NCI-H446 treated with DMSO at 0.1 percent for 48 hours (cell line): ENCODE results near the gene IL37.

ENCODE experiments used
- DNase-seq: peaks from one replicate; lab custom pipeline; 2025; lab: John Stamatoyannopoulos, UW

The IL37 gene

DNA sequence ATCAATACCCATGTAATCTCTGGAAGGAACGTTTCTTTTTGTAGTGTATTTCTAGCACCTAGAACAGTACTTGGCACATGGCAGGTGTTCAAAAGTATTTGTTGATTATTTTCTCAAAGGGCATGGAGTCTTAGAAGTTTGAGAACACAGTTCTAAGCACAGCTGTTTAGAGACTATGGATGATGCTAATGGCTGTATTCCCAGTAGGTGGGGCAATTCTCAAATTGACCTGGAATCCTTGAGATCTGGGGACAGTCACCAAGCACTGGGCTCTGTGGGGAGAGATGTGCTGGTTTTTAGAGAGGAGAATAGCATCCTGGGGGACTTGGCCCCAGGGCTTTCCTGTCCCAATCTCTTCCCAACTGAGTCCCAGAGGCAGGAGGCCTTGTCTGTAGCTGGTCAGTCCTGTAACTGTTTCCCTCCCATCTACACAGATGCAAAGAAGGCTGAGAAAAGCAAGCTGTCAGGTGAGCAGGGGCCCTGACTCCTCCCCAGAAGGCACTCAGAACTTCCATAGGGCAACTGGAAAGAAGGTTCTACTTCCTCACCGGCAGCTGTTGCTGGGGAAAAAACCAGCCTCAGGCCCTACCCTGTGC is 49.4 kb downstream of the IL37 start:
- no peak for DNase-seq

DNA sequence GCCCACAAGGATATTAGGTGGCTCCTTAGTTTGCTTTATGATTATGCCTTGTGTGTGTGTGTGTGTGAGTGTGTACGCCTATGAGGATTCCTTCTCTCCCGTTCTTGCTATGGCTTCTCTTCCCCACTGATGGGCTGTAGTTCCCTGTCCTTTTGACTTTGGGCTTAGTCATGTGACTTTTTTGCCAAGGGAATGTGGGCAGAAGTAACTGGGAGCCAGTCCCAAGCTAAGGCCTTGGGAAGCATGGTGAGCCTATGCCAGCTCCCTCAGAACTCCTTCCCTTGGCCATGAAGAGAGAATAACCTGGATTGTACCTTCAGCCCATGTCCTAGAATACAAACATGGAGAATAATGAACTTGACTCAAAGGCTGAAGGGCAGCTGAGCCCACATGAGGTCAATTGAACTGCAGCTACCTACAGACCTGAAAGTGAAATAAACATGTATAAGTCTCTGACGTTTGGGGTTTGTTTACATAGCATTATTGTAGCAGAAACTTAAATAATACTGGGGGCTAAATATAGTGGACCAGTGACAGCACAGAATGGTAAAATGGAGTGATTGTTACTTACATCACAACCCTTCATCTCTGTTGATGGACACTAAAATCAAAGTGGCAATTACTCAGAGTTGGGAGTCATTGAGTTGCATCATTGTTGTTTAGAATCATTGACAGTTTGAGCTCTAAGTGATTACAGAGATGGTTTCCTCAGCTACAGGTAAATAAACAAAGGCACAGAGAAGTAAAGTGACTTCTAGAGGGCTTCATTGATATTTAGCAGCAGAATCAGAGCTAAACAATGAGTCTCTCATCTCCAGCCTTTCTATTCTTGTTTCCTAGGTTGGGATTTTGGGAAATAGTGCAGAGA is 51.6 kb downstream of the IL37 start:
- no peak for DNase-seq

DNA sequence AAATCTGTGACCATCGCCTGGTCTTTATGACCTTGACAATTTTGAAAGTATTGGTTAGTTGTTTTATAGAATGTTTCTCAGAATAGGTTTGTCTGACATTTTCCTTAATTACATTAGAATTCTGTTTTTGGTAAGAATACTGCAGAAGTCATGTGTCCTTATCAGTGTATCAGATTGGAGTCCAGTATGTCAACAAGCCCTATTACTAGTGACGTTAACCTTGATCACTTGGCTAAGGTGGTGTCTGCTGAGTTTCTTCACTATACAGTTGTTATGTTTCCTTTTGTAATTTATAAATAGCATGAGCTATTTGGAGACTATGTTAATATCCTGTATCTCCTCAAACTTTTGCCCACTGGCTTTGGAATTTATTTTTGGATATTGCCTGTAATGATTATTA is 56.1 kb downstream of the IL37 start:
- DNase-seq, result no peak
